T-cell (primary cell): ENCODE data around the gene NDST1. TPM values are rescaled to one million over a fixed set of nuclear protein-coding genes. Genes with fewer than 3 reads are reported as not detected.

ENCODE experiments used
- total RNA-seq, 35 experiments: library from RNA in 6 of 35; stranded (reverse) in 6 of 35; fragments of 120-200 nt in 1 of 35; gene quantifications; one replicate each; pipeline versions ENCODE4 v1.2.1 to v1.2.4 and lab custom pipeline; 2013 to 2026

Gene NDST1
- total RNA-seq, 5 donors from 2014 or later (not counting 1 experiment from before 2014, with no cell fraction given) = 0.83 to 2.0 (median 1.2) TPM

Other genes starting within 250 kb of the NDST1 start
- not detected for gene CAMK2A, start 218.4 kb upstream of the NDST1 start, total RNA-seq
- gene ARSI, start 205.2 kb upstream of the NDST1 start, total RNA-seq = under 1 TPM in 1 of 5 donors, not detected in 4; 0.09 TPM
- 10 to 100 TPM; 50.4 to 67.8 (median 58.4) TPM for gene TCOF1, start 150.4 kb upstream of the NDST1 start, total RNA-seq
- gene CD74, start 95.2 kb upstream of the NDST1 start, total RNA-seq = 100 to 1,000 TPM; 201 to 512 (median 406) TPM
- 1,000 to 10,000 TPM; 4,124 to 5,450 (median 5,009) TPM for gene RPS14, start 58.4 kb upstream of the NDST1 start, total RNA-seq
- 1 to 10 TPM in 3 of 5 donors, under 1 TPM in 2; 0.09 to 1.9 (median 1.0) TPM for gene SYNPO, start 132.5 kb downstream of the NDST1 start, total RNA-seq
- gene MYOZ3, start 153.1 kb downstream of the NDST1 start, total RNA-seq = not detected
- 10 to 100 TPM; 73.3 to 98.8 (median 82.3) TPM for gene RBM22, start 192.9 kb downstream of the NDST1 start, total RNA-seq